Measurements from ENCODE around the gene SLC35G6.
A peak's percentile ranks its signal among the peaks of the same experiment; 100 is the strongest.

The SLC35G6 gene

GRCh38 chr17:7508846-7509245 lies 27.6 kb downstream of the SLC35G6 start:
- DNase-seq: no peak

DNA sequence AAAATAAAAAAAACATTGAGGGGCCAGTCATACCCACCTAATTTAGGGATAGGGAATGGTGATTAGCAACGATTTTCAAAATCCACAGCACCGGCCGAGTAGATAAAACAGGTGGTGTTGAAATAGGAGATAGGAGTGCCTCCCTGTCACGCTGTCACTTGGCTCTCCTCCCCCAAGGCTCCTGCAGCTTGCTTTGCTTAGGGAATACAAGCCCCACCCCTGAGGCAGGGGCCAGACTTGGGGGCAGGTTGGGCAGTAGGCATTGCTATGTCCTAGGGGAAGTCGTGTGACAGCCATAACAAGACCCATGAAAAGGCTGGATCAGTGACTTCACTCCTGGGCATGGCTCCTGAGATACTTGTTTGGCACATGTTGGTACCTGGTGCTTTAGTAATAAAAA lies 28.7 kb downstream of the SLC35G6 start:
- DNase-seq: no peak

- no peak for DNase-seq
Measured at GRCh38 chr17:7511108-7511507, 29.9 kb downstream of the SLC35G6 start.

DNA sequence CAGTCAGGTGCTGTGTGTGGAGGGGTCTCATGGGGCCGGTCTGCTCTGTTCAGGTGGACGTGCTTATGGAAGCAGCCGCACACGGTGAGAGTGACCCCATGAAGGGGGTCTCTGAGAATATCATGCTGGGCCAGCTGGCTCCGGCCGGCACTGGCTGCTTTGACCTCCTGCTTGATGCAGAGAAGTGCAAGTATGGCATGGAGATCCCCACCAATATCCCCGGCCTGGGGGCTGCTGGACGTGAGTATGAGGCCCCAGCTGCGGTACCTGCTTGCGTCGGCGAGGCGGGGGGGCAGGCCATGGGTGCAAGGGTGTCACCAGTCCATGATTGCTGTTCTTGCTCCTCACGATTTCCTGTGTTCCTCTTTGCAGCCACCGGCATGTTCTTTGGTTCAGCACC lies 30.9 kb downstream of the SLC35G6 start:
- DNase-seq: no peak

GRCh38 chr17:7512824-7513540 lies 31.7 kb downstream of the SLC35G6 start:
- DNase-seq: no peak

DNA sequence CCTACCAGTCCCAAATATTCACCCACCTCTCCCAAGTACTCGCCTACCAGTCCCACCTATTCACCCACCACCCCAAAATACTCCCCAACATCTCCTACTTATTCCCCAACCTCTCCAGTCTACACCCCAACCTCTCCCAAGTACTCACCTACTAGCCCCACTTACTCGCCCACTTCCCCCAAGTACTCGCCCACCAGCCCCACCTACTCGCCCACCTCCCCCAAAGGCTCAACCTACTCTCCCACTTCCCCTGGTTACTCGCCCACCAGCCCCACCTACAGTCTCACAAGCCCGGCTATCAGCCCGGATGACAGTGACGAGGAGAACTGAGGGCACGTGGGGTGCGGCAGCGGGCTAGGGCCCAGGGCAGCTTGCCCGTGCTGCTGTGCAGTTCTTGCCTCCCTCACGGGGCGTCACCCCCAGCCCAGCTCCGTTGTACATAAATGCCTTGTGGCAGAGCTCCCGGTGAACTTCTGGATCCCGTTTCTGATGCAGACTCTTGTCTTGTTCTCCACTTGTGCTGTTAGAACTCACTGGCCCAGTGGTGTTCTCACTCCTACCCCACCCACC lies 32.7 kb downstream of the SLC35G6 start:
- DNase-seq: no peak

DNA sequence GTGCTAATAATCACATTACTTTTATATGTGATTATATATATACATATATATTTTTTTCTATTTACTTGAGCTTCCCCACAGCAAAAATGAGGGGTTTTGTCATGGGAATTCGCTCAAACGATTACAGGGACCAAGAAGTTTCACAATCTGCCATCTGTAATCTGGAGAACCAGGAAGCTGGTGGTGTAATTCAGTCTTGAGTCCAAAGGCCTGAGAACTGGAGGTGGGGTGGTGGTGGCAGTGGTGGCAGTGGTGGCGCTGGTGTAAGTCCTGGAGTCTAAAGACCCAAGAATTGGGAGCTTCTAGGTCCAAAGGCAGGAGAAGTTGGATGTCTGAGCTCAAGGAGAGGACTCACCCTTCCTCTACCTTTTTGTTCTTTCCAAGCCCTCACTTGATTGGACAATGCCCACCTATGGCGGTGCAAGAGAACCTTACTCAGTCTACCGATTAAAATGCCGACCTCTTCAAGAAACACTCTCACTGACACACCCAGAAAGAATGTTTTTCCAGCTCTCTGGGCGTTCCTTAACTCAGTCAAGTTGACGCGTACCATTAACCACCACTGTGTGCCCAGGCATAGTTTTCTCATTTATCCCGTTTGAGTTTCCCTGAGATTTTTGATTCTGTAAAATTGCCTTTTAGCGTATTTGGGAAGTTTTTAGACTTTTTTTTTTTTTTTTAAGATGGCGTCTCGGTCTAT lies 34.8 kb downstream of the SLC35G6 start:
- DNase-seq: no peak

DNA sequence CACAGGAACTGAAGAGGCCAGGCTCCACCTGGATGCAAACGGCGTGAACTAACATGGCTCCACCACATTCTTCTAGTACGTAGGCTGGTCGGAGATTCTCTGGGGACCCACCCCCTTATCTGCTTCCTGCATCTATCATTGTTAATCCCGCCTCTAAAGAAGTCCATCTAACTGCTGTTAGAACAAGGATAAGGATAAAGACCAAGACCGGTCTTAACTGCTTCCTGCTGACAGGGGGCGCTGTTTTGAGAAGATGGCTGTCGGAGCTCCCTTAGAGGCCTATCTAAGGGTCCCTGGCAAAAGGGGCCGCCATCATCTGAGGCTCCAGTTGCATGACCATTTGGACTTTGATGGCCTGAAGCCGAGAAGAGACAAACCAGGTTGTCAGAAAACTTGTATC lies 41.8 kb downstream of the SLC35G6 start:
- peak; percentile 51 for DNase-seq

DNA sequence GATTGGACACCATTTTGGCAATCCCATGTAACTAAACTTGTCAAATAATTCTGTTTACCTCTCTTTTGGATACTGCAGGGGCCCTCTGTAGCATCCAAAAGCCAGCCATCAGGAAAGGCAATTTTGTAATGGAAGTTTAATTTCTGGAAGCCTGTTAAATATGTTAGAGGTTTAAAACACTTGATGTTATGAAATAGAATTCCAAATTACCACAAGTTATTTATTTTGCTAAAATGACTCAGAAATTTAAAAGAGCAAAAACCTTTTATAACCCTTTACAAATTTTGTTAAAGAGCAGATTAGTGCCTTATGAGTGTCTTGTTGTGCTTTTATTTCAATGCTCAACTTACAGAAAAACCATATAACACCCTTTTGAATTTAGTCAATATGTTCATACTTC lies 47.6 kb downstream of the SLC35G6 start:
- no peak for DNase-seq

GRCh38 chr17:7530023-7530900 lies 49.0 kb downstream of the SLC35G6 start:
- no peak for DNase-seq
